Kidney epithelial cell (primary cell): ENCODE results near the gene GRM3. TPM values are rescaled to one million over a fixed set of nuclear protein-coding genes. Genes with fewer than 3 reads are reported as not detected.

Experiments
- DNase-seq: peaks from one replicate; pipeline ENCODE4 v3.0.0-alpha.2; 2010; ENCODE audit warnings: low read depth
- H3K27me3 ChIP-seq: 2 replicates; pipeline ENCODE4 v1.6.0; 2011; ENCODE audit warnings: low read length; ENCODE audit not compliant: control insufficient read depth, insufficient read depth
- H3K36me3 ChIP-seq: 2 replicates; pipeline ENCODE4 v1.5.1; 2011; ENCODE audit warnings: low read length; ENCODE audit not compliant: control insufficient read depth, insufficient read depth
- H3K4me3 ChIP-seq: 2 replicates; pipeline ENCODE4 v1.5.1; 2011; ENCODE audit warnings: low read depth, mild to moderate bottlenecking, control low read depth, low read length
- CTCF ChIP-seq: IDR thresholded peaks from 2 replicates; pipeline ENCODE4 v1.5.1; 2011; ENCODE audit warnings: mild to moderate bottlenecking, moderate library complexity, low read length, control low read depth, inconsistent platforms; ENCODE audit not compliant: insufficient read depth, poor library complexity, severe bottlenecking
- total RNA-seq: library from RNA; depleted of rRNA; stranded (reverse); fragments of >200 nt; gene quantifications from 2 replicates; pipeline ENCODE4 v1.2.3, GENCODE V29; 2015

GRM3 gene
- total RNA-seq, 1 donor from 2014 or later: not detected

- TF ChIP-seq CTCF: no peak
- H3K36me3 ChIP-seq: no peaks in the 10 kb centered on the region
- no peaks in the 10 kb centered on the region for H3K27me3 ChIP-seq
- H3K4me3 ChIP-seq: no peak overlapping the region
- DNase-seq: no peak
Observed at GRCh38 chr7:86653919-86654659, 10.4 kb downstream of the GRM3 start.

- no peak for TF ChIP-seq CTCF
- H3K4me3 ChIP-seq: no peak overlapping the region
- no peaks in the 10 kb centered on the region for H3K27me3 ChIP-seq
- no peak for DNase-seq
- no peaks in the 10 kb centered on the region for H3K36me3 ChIP-seq
Observed at GRCh38 chr7:86657948-86658347, 14.2 kb downstream of the GRM3 start.

- Histone ChIP-seq H3K36me3 (no peaks in the 10 kb centered on the region), H3K4me3 (no peak overlapping the region), H3K27me3 (no peaks in the 10 kb centered on the region)
- DNase-seq: no peak
- no peak for TF ChIP-seq CTCF
Observed at GRCh38 chr7:86660950-86661462, 17.3 kb downstream of the GRM3 start.

GRCh38 chr7:86664486-86664885, 20.8 kb downstream of the GRM3 start:
- DNase-seq: no peak
- Histone ChIP-seq H3K36me3 (no peaks in the 10 kb centered on the region), H3K27me3 (no peaks in the 10 kb centered on the region), H3K4me3 (no peak overlapping the region)
- TF ChIP-seq CTCF: no peak

- DNase-seq: no peak
- H3K36me3 ChIP-seq: no peaks in the 10 kb centered on the region
- H3K4me3 ChIP-seq: no peak overlapping the region
- no peak for TF ChIP-seq CTCF
- H3K27me3 ChIP-seq: no peaks in the 10 kb centered on the region
Observed at GRCh38 chr7:86664991-86665390, 21.3 kb downstream of the GRM3 start.

- TF ChIP-seq CTCF: no peak
- DNase-seq: no peak
- Histone ChIP-seq H3K27me3 (no peaks in the 10 kb centered on the region), H3K4me3 (no peak overlapping the region), H3K36me3 (no peaks in the 10 kb centered on the region)
Observed at GRCh38 chr7:86665669-86666068, 22.0 kb downstream of the GRM3 start.
